GM12874 (cell line): ENCODE measurements around the gene KCNH1.

ENCODE experiments used
- CTCF ChIP-seq: IDR thresholded peaks from 2 replicates; pipeline ENCODE4 v1.5.1; 2011; ENCODE audit warnings: low read depth, mild to moderate bottlenecking, control low read depth, low read length, moderate library complexity; ENCODE audit not compliant: insufficient read depth

Gene KCNH1

DNA sequence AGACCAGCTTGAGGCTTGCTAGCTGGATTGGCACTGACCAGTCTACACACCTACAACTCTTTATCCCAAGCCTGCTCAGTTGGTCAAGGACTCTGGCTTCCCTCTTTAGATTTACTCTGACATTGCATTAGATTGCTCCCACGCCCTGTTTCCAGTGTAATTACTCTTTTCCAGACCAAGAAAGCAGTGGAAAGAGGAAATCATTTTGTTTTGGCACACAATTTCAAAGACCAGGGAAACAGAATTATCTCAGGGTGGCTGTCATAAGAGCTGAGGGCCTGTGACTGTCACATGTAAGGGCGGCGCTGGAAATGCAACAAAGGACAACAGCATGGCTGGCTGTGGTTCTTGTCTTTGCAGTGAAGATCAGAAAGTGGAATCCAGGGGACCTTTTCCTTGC lies 502.5 kb downstream of the KCNH1 start:
- TF ChIP-seq CTCF = no peak

DNA sequence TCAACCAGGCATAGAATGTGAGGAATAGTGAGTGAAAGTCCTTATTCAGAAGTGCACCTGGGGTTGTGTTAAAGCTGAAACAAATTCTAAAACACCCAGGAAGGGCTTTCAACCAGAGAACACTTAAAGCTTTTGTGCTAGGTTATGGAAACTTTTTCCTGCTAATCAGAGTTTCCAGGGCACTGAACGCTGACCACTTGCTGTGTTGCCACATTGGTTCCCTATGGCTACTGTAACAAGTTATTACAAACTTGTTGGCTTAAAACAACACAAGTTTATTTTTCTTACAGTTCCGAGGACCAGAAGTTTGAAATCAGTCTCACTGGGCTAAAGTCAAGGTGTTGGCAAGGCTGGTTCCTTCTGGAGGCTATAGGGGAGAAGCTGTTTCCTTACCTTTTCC lies 504.7 kb downstream of the KCNH1 start:
- TF ChIP-seq CTCF = no peak

GRCh38 chr1:210627755-210628154 lies 506.2 kb downstream of the KCNH1 start:
- no peak for TF ChIP-seq CTCF
